ENCODE results near the gene STXBP1. TPM values are rescaled to one million over a fixed set of nuclear protein-coding genes. Genes with fewer than 3 reads are reported as not detected.

The STXBP1 gene
- total and polyA plus RNA-seq, 2 of the 8 experiments (the other 6 are each of a cell fraction or from before 2014, with no cell fraction given): 11.5 to 60.9 TPM

GRCh38 chr9:127603226-127603625 is 8.9 kb upstream of the STXBP1 start (continued):
- no peak for TF ChIP-seq CHD7 (IDR thresholded peaks at IDR 0.05; ENCODE audit: insufficient replicate concordance, low read length)
